NCI-H1694 (cell line): ENCODE results near the gene FGF8.

Source experiments
- DNase-seq: peaks from one replicate; lab custom pipeline; 2025; lab: John Stamatoyannopoulos, UW

The FGF8 gene

DNA sequence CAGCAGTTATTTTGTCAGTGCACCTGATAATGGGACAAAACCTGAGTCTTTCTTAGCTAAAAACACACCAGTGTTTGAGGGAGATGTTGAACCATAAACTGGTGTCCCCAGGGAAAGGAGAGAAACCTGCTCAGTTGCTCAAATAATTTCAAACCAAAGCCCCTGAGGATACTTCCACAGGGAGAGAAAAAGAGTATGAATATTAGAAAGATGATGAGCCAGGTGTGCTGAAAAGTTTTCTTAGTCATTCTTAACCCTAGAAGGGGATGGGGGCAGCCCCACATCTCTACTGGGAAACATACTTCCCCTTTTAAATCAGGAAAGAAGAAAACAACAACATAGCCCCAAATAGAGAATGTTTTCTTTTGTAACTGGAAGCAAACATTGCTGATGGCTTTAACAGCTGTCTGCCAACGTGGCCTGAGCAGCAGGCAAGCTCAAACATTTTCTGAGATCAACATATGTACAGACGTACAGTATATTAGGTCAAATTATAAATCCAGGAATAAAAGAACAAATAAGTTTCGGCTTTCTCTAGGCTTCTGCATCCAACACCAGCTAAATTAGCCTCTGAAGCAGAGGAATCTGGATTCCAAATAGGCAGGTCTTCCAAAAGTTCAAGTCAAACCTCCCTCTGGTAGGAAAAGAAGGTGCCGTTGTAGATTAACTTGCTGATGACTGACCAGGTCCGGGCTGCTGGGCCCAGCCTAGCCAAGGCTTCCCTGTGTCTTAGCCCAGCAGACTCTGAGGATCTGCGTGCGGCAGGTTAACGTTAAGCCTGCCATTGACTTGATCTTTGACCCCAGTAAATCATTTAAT lies 50.4 kb downstream of the FGF8 start:
- DNase-seq, result peak; percentile 44

DNA sequence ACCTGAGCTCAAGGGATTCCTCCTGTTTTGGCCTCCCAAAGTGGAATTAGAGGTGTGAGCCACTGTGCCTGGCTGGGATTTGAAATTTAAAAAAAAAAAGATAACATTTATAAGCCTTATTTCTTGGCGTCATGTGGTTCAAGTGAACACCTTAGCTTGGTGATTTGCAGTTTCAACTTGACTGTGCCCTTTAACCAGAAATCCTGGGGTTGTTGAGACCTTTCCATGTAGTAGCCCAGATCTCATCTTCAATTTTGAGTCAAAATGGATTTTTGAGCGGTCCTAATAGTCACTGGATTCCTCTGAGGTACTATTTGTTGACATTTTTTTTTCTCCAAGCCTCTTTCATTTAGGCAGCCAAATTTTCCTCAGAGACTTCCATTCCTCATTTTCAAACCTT lies 51.5 kb downstream of the FGF8 start:
- DNase-seq, result no peak

DNA sequence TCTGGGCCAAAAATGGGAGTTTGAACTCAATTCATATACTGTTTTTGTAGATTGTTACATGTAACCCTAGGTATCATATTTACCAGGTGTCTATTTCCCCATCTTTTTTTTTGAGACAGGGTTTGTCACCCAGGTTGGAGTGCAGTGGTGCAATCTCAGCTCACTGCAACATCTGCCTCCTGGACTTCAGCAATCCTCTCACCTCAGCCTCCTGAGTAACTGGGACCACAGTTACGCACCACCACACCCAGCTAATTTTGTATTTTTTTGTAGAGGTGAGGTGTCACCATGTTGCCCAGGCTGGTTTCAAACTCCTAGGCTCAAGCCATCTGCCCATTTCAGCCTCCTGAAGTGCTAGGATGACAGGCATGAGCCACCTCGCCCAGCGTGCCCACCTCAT lies 52.7 kb downstream of the FGF8 start:
- DNase-seq, result no peak

DNA sequence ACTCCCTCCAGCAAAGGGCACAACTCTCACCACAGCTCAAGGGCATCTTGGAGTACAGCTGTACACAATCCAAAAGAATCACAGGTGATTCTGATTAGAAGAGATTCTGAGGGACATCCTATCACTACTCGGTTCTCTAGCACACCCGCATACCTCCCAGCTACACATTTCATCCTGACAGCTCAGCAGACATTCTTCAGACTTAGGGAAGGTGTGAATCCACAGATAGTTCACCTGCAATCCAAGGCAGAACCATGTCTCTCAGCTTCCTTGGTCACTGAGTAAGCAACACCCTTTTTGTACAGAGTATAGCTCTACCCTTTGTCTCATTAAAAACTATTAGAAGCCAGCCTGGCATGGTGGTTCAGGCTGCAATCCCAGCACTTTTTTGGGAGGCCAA lies 54.1 kb downstream of the FGF8 start:
- DNase-seq, result no peak

DNA sequence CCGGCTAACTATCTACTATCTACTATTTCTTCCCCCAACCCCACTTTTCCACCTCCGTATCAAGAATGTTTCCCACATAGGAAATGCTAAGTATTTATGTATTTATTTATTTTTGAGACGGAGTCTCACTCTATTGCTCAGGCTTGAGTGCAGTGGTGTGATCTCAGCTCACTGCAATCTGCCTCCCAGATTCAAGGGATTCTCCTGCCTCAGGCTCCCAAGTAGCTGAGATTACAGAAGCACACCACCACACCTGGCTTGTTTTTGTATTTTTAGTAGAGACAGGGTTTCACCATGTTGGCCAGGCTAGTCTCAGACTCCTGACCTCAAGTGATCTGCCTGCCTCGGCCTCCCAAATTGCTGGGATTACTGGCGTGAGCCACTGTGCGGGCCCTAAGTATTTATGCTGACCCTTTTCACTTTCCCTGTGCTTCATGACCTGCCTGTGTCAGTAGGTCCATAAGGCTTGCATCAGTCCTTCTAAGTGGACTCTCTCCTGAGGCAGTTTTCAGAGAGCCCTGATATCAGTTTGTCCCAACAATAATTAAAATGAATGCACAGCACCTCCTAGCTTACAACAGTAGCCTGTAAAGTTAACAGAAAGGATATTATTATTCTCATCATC lies 55.2 kb downstream of the FGF8 start:
- DNase-seq, result no peak
